Mesothelial cell of epicardium (in vitro differentiated cells): Measurements from ENCODE around the gene TKT. TPM values are rescaled to one million over a fixed set of nuclear protein-coding genes. Genes with fewer than 3 reads are reported as not detected.

Source experiments
- DNase-seq, 2 experiments: peaks; one replicate each; pipeline ENCODE4 v3.0.0; 2021; ENCODE audit warnings: low spot score in 2 of 2; ENCODE audit not compliant: unreplicated experiment in 2 of 2
- H3K27ac Mint-ChIP-seq: 2 replicates; pipeline ENCODE4 v1.8.0; 2021; ENCODE audit warnings: mixed read lengths
- H3K27me3 Mint-ChIP-seq: 2 replicates; pipeline ENCODE4 v1.8.0; 2021; ENCODE audit warnings: low read depth, mixed read lengths
- H3K36me3 Mint-ChIP-seq: 2 replicates; pipeline ENCODE4 v1.8.0; 2021; ENCODE audit warnings: mixed read lengths
- H3K4me1 Mint-ChIP-seq: 2 replicates; pipeline ENCODE4 v1.8.0; 2021; ENCODE audit warnings: mixed read lengths
- H3K4me3 Mint-ChIP-seq: 2 replicates; pipeline ENCODE4 v1.8.0; 2021; ENCODE audit warnings: mild to moderate bottlenecking, moderate library complexity, mixed read lengths
- H3K9me3 Mint-ChIP-seq: 2 replicates; pipeline ENCODE4 v1.8.0; 2021; ENCODE audit warnings: mixed read lengths
- CTCF ChIP-seq: fragments of 200-600 bp; sonication (generic); IDR thresholded peaks from one replicate; pipeline ENCODE4 v1.5.0; 2021; ENCODE audit warnings: antibody characterized with exemption; ENCODE audit not compliant: unreplicated experiment
- total RNA-seq: library from RNA; stranded (reverse); gene quantifications from 3 replicates; pipeline ENCODE4 v1.2.1, GENCODE V29; 2021

The TKT gene
- total RNA-seq, 1 donor from 2014 or later: 181 TPM

- Mint-ChIP-seq H3K27ac (no peak overlapping the region), H3K4me1 (peaks cover 2% of the 10 kb centered on the region), H3K4me3 (no peak overlapping the region), H3K36me3 (peaks cover 8% of the 10 kb centered on the region), H3K9me3 (no peaks in the 10 kb centered on the region), H3K27me3 (no peaks in the 10 kb centered on the region)
- no peak for TF ChIP-seq CTCF
- no peak for DNase-seq
Measured at GRCh38 chr3:53295410-53295809, 39.6 kb upstream of the TKT start.

- H3K36me3 Mint-ChIP-seq: peaks cover 10% of the 10 kb centered on the region
- no peak for DNase-seq
Measured at GRCh38 chr3:53293867-53294266, 38.0 kb upstream of the TKT start.

GRCh38 chr3:53288214-53288613 lies 32.4 kb upstream of the TKT start:
- Mint-ChIP-seq H3K4me1 (no peaks in the 10 kb centered on the region), H3K27me3 (no peaks in the 10 kb centered on the region), H3K9me3 (no peaks in the 10 kb centered on the region), H3K27ac (no peak overlapping the region), H3K4me3 (no peak overlapping the region), H3K36me3 (peaks cover 21% of the 10 kb centered on the region)
- TF ChIP-seq CTCF: no peak
- no peak for DNase-seq

More at GRCh38 chr3:53293867-53294266, 38.0 kb upstream of the TKT start:
- Mint-ChIP-seq H3K27me3 (no peaks in the 10 kb centered on the region), H3K4me3 (no peak overlapping the region), H3K4me1 (no peaks in the 10 kb centered on the region), H3K27ac (no peak overlapping the region), H3K9me3 (no peaks in the 10 kb centered on the region)
- TF ChIP-seq CTCF: no peak

GRCh38 chr3:53287131-53287629 lies 31.4 kb upstream of the TKT start:
- DNase-seq: no peak
- Mint-ChIP-seq H3K27me3 (no peaks in the 10 kb centered on the region), H3K4me1 (no peaks in the 10 kb centered on the region), H3K36me3 (peaks cover 24% of the 10 kb centered on the region), H3K4me3 (no peak overlapping the region), H3K9me3 (no peaks in the 10 kb centered on the region), H3K27ac (peak overlapping the region; percentile 21)
- TF ChIP-seq CTCF: no peak

- no peak for DNase-seq
Measured at GRCh38 chr3:53286727-53287126, 30.9 kb upstream of the TKT start.

More at GRCh38 chr3:53286727-53287126, 30.9 kb upstream of the TKT start:
- H3K4me1 Mint-ChIP-seq: no peaks in the 10 kb centered on the region
- H3K9me3 Mint-ChIP-seq: no peaks in the 10 kb centered on the region
- TF ChIP-seq CTCF: no peak
- no peak overlapping the region for H3K4me3 Mint-ChIP-seq
- peaks cover 24% of the 10 kb centered on the region for H3K36me3 Mint-ChIP-seq
- no peaks in the 10 kb centered on the region for H3K27me3 Mint-ChIP-seq
- peak overlapping the region; percentile 21 for H3K27ac Mint-ChIP-seq
